ENCODE measurements around the gene CCR5. TPM values are rescaled to one million over a fixed set of nuclear protein-coding genes. Genes with fewer than 3 reads are reported as not detected.
"Not testable (repeated sequence)": the region's sequence is repeated elsewhere in the genome, so short reads cannot be mapped to it uniquely, and the experiment has no call there.

The CCR5 gene
- polyA plus RNA-seq, 4 donors = 0.16 to 0.68 (median 0.45) TPM

- no peak for DNase-seq (ENCODE audit: low read depth in 4 of 4, low spot score in 3 of 4)
Measured at GRCh38 chr3:46381625-46382024, 10.9 kb downstream of the CCR5 start.

GRCh38 chr3:46383211-46383950 lies 12.6 kb downstream of the CCR5 start:
- no peak for DNase-seq (ENCODE audit: low read depth in 4 of 4, low spot score in 3 of 4)

- no peak for DNase-seq (ENCODE audit: low read depth in 4 of 4, low spot score in 3 of 4)
Measured at GRCh38 chr3:46383951-46384330, 13.2 kb downstream of the CCR5 start.

GRCh38 chr3:46386205-46386604 lies 15.5 kb downstream of the CCR5 start:
- no peak for DNase-seq (ENCODE audit: low read depth in 4 of 4, low spot score in 3 of 4)

- DNase-seq (ENCODE audit: low read depth in 4 of 4, low spot score in 3 of 4) = not testable (repeated sequence)
Measured at GRCh38 chr3:46388847-46389246, 18.1 kb downstream of the CCR5 start.

- no peak for DNase-seq (ENCODE audit: low read depth in 4 of 4, low spot score in 3 of 4)
Measured at GRCh38 chr3:46389306-46389705, 18.6 kb downstream of the CCR5 start.

GRCh38 chr3:46391526-46391925 lies 20.8 kb downstream of the CCR5 start:
- not testable (repeated sequence) for DNase-seq (ENCODE audit: low read depth in 4 of 4, low spot score in 3 of 4)

- DNase-seq (ENCODE audit: low read depth in 4 of 4, low spot score in 3 of 4) = no peak
Measured at GRCh38 chr3:46393011-46393410, 22.3 kb downstream of the CCR5 start.

GRCh38 chr3:46393554-46394434 lies 23.0 kb downstream of the CCR5 start:
- no peak for DNase-seq (ENCODE audit: low read depth in 4 of 4, low spot score in 3 of 4)

GRCh38 chr3:46395210-46395661 lies 24.5 kb downstream of the CCR5 start:
- no peak for DNase-seq (ENCODE audit: low read depth in 4 of 4, low spot score in 3 of 4)

- no peak for DNase-seq (ENCODE audit: low read depth in 4 of 4, low spot score in 3 of 4)
Measured at GRCh38 chr3:46395766-46396530, 25.2 kb downstream of the CCR5 start.

- DNase-seq (ENCODE audit: low read depth in 4 of 4, low spot score in 3 of 4) = no peak
Measured at GRCh38 chr3:46397111-46397510, 26.4 kb downstream of the CCR5 start.

GRCh38 chr3:46398186-46398955 lies 27.6 kb downstream of the CCR5 start:
- no peak for DNase-seq (ENCODE audit: low read depth in 4 of 4, low spot score in 3 of 4)

GRCh38 chr3:46399098-46399497 lies 28.4 kb downstream of the CCR5 start:
- DNase-seq (ENCODE audit: low read depth in 4 of 4, low spot score in 3 of 4) = no peak

- no peak for DNase-seq (ENCODE audit: low read depth in 4 of 4, low spot score in 3 of 4)
Measured at GRCh38 chr3:46399557-46399956, 28.8 kb downstream of the CCR5 start.

- DNase-seq (ENCODE audit: low read depth in 4 of 4, low spot score in 3 of 4) = no peak
Measured at GRCh38 chr3:46400000-46400734, 29.4 kb downstream of the CCR5 start.

- DNase-seq (ENCODE audit: low read depth in 4 of 4, low spot score in 3 of 4) = no peak
Measured at GRCh38 chr3:46400846-46401245, 30.1 kb downstream of the CCR5 start.

- no peak for DNase-seq (ENCODE audit: low read depth in 4 of 4, low spot score in 3 of 4)
Measured at GRCh38 chr3:46401579-46401978, 30.8 kb downstream of the CCR5 start.

- not testable (repeated sequence) for DNase-seq (ENCODE audit: low read depth in 4 of 4, low spot score in 3 of 4)
Measured at GRCh38 chr3:46402902-46403301, 32.2 kb downstream of the CCR5 start.
